NT2/D1 (cell line): Measurements from ENCODE around the gene SFXN5.

Experiments used
- SUZ12 ChIP-seq: IDR thresholded peaks from 2 replicates; pipeline ENCODE4 v1.6.1; 2011; ENCODE audit not compliant: insufficient read length, insufficient read depth; ENCODE audit errors: extremely low read depth
- YY1 ChIP-seq: IDR thresholded peaks from 2 replicates; pipeline ENCODE4 v1.6.1; 2011; ENCODE audit not compliant: insufficient read length, insufficient read depth
- ZNF274 ChIP-seq: IDR thresholded peaks from 2 replicates; pipeline ENCODE4 v1.6.1; 2011; ENCODE audit warnings: mild to moderate bottlenecking, low read depth, low read length

DNA sequence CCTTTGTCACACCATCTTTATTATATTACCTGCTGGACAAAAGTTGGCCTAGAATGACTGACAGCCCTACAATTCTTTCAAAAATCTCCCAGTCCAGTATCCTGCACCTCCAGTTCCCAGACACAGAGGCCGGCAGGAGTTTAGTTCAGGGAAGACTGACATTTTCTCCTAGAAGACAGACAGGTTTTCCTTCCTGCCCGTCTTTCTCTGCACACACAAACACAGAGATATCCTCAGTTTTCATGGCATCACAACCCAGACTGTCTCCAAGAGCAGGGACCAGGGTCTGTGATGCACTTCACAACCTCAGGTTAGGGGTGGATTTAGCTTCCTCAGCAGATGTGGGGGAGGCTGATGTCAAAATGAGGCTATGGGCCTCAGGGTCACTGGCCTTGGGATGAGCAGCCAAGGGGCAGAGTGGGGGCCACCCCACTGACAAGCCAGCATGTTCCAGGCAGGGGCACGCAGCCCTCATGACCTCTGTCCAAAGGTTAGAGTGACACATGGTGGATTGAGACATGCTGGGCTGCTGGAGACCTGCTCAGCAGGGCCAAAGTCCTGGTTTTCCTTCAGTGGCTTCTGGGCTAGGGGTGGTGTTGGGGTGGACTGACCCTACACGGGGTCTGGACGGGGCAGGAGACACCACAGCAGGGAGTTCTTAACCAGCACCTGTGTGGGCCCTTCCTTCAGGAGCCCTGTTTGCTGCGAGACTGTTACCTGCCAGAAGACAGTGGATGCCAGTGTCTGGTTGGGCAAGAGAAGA is 70.5 kb downstream of the SFXN5 start:
- TF ChIP-seq ZNF274, result no peak
- no peak for TF ChIP-seq SUZ12
- TF ChIP-seq YY1, result no peak
